CD4-positive, alpha-beta T cell (primary cell): ENCODE results near the gene PNLIPRP2. TPM values are rescaled to one million over a fixed set of nuclear protein-coding genes. Genes with fewer than 3 reads are reported as not detected.

Experiments used
- ATAC-seq: fragments of 200-7000 bp; cut with Tn5 transposase; one replicate; pipeline ENCODE4 v1.10.0; 2022; ENCODE audit warnings: mild to moderate bottlenecking; ENCODE audit not compliant: poor library complexity
- CTCF ChIA-PET: fragments of 350-600 bp; sonication (Branson Sonifier 250); formaldehyde crosslinking; loops from one replicate; lab custom pipeline; 2021; ENCODE audit warnings: antibody characterized with exemption, inconsistent platforms; lab: Charles Lee
- POLR2A ChIA-PET: fragments of 350-600 bp; sonication (Branson Sonifier 250); formaldehyde crosslinking; loops from one replicate; lab custom pipeline; 2021; ENCODE audit warnings: antibody characterized with exemption, inconsistent platforms; lab: Charles Lee
- DNase-seq, 14 experiments: peaks; one replicate each; pipeline ENCODE4 v3.0.0-alpha.2; 2013 to 2020; ENCODE audit warnings: mixed read lengths in 2 of 14
- H3K27ac ChIP-seq, 2 donors: one replicate each; pipeline versions ENCODE4 v1.5.1 to v1.7.0; 2013; ENCODE audit warnings: low read length in 2 of 2, low read depth in 1 of 2, mild to moderate bottlenecking in 1 of 2
- H3K27me3 ChIP-seq, 2 experiments: 1 replicate in 1 of 2; 2 replicates in 1 of 2; pipeline versions ENCODE4 v1.6.1 to v1.7.0; 2013; ENCODE audit warnings: low read length in 2 of 2, control low read depth in 1 of 2, mild to moderate bottlenecking in 1 of 2, moderate library complexity in 1 of 2; ENCODE audit not compliant: insufficient read depth in 2 of 2, control insufficient read depth in 1 of 2
- H3K36me3 ChIP-seq: one replicate; pipeline ENCODE4 v1.6.1; 2013; ENCODE audit warnings: low read length, control low read depth; ENCODE audit not compliant: insufficient read depth
- H3K4me1 ChIP-seq: one replicate; pipeline ENCODE4 v1.6.1; 2013; ENCODE audit warnings: low read length, control low read depth; ENCODE audit not compliant: insufficient read depth
- H3K4me3 ChIP-seq: one replicate; pipeline ENCODE4 v1.5.1; 2013; ENCODE audit warnings: mild to moderate bottlenecking, low read length, moderate library complexity
- H3K9me3 ChIP-seq, 2 experiments: 1 replicate in 1 of 2; 2 replicates in 1 of 2; pipeline versions ENCODE4 v1.6.1 to v1.7.0; 2013; ENCODE audit warnings: low read length in 2 of 2, mild to moderate bottlenecking in 2 of 2, control low read depth in 1 of 2, moderate library complexity in 1 of 2; ENCODE audit not compliant: control insufficient read depth in 1 of 2, insufficient read depth in 1 of 2
- H3K27ac Mint-ChIP-seq: one replicate; pipeline ENCODE4 v1.8.0; 2020; ENCODE audit warnings: mixed read lengths
- H3K27me3 Mint-ChIP-seq: one replicate; pipeline ENCODE4 v1.8.0; 2021; ENCODE audit warnings: mixed read lengths
- H3K36me3 Mint-ChIP-seq: one replicate; pipeline ENCODE4 v1.8.0; 2021; ENCODE audit warnings: low read depth, mixed read lengths
- H3K4me1 Mint-ChIP-seq: one replicate; pipeline ENCODE4 v1.8.0; 2021; ENCODE audit warnings: low read depth, mixed read lengths
- H3K4me3 Mint-ChIP-seq: one replicate; pipeline ENCODE4 v1.8.0; 2020; ENCODE audit warnings: mild to moderate bottlenecking, mixed read lengths
- H3K9me3 Mint-ChIP-seq: one replicate; pipeline ENCODE4 v1.8.0; 2020; ENCODE audit warnings: mixed read lengths
- intact Hi-C, 2 experiments: fragments of 100-400 bp; cut with DNase I in 1 of 2; cut with micrococcal nuclease in 1 of 2; formaldehyde crosslinking; loops; one replicate each; pipeline versions ENCODE4 v1.15.1 to v1.9.0; 2023 to 2025; cut with DNase I, micrococcal nuclease
- total RNA-seq, 174 experiments: library from RNA in 2 of 174; stranded (reverse) in 2 of 174; gene quantifications; one replicate each; pipeline ENCODE4 v1.2.3 and lab custom pipeline; 2021 to 2026
- TF ChIP-seq, protein P1 (sequence below): fragments of 200-600 bp; IDR thresholded peaks from one replicate; pipeline ENCODE4 v1.8.0; 2022; ENCODE audit warnings: antibody characterized with exemption, mild to moderate bottlenecking

Gene PNLIPRP2
- total RNA-seq, 2 experiments from 2014 or later: not detected

DNA sequence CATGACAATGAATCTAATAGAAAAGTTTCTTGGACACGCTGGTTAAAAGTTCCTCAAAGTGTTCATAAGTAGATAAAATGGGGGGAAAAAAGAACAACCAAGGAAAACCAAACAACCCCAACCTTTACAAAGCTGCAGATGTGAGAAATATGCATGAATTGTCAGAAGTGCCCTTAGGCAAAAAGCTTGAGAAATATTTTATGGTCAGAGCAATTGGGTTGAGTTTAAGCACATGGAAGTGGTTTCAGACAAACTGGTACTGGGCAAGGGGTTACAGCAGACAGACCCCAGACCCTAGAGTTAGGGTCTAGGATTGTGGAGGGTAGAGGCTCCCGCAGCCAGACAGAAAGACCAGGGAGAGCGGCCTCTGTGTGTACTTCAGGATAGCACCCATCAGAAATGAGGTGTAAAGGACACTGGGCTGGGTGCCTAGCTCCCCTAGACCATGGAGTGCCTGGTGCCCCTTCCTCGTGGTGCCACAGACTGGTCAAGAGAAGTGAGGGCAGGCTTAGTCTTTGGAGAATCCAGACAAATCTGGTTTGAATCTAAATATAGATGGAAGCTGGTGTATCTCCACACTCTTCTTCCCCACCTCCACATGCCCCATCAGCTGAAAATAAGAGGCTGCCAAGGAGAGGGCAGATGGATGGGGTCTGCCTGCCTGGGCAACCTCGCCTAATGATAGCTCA lies 37.3 kb downstream of the PNLIPRP2 start:
- Mint-ChIP-seq H3K9me3 (no peaks in the 10 kb centered on the region), H3K27ac (no peak overlapping the region), H3K4me3 (no peak overlapping the region), H3K4me1 (no peaks in the 10 kb centered on the region), H3K36me3 (no peaks in the 10 kb centered on the region), H3K27me3 (peaks cover 59% of the 10 kb centered on the region)
- Histone ChIP-seq H3K27me3 (peaks cover 8 to 16% of the 10 kb centered on the region in 2 experiments), H3K4me1 (no peaks in the 10 kb centered on the region), H3K4me3 (no peak overlapping the region), H3K9me3 (no peaks in the 10 kb centered on the region), H3K27ac (no peak overlapping the region), H3K36me3 (no peaks in the 10 kb centered on the region)
- intact Hi-C loops: no loop called here
- POLR2A ChIA-PET: no interaction called here
- CTCF ChIA-PET: no interaction called here
- ATAC-seq: no peak
- DNase-seq: no peak
- TF ChIP-seq, protein P1, sequence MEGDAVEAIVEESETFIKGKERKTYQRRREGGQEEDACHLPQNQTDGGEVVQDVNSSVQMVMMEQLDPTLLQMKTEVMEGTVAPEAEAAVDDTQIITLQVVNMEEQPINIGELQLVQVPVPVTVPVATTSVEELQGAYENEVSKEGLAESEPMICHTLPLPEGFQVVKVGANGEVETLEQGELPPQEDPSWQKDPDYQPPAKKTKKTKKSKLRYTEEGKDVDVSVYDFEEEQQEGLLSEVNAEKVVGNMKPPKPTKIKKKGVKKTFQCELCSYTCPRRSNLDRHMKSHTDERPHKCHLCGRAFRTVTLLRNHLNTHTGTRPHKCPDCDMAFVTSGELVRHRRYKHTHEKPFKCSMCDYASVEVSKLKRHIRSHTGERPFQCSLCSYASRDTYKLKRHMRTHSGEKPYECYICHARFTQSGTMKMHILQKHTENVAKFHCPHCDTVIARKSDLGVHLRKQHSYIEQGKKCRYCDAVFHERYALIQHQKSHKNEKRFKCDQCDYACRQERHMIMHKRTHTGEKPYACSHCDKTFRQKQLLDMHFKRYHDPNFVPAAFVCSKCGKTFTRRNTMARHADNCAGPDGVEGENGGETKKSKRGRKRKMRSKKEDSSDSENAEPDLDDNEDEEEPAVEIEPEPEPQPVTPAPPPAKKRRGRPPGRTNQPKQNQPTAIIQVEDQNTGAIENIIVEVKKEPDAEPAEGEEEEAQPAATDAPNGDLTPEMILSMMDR: no peak

GRCh38 chr10:116659049-116659670 lies 38.4 kb downstream of the PNLIPRP2 start:
- peaks cover 49% of the 10 kb centered on the region for H3K27me3 Mint-ChIP-seq
- no peak for ATAC-seq
- CTCF ChIA-PET: no interaction called here
- Histone ChIP-seq H3K27me3 (peaks cover 8 to 13% of the 10 kb centered on the region in 2 experiments), H3K36me3 (no peaks in the 10 kb centered on the region), H3K4me1 (no peaks in the 10 kb centered on the region), H3K9me3 (no peaks in the 10 kb centered on the region), H3K27ac (no peak overlapping the region), H3K4me3 (no peak overlapping the region)
- DNase-seq: no peak
- H3K36me3 Mint-ChIP-seq: no peaks in the 10 kb centered on the region
- H3K27ac Mint-ChIP-seq: no peak overlapping the region
- no peak overlapping the region for H3K4me3 Mint-ChIP-seq
- no peaks in the 10 kb centered on the region for H3K9me3 Mint-ChIP-seq
- intact Hi-C loops: no loop called here
- POLR2A ChIA-PET: no interaction called here
- H3K4me1 Mint-ChIP-seq: no peaks in the 10 kb centered on the region
- TF ChIP-seq, protein P1: no peak

DNA sequence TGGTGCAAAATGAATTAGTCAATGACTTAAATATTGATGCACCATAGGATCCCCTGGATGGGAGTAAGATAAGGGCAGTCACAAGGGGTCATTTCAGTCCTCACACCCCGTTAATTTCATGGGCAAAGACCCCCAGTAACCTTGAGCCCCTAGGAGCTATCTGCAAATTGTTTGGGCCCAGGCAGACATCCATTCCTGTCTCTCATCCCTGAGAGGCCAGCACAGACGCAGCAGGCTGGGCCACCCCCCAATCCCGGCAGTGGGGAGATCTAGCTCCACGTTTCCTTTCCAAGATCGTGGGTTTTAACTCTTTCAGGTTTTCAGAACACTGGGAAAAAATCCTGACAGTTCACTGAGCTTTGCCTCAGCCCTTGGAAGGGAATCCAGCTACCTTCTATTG lies 40.1 kb downstream of the PNLIPRP2 start:
- peaks cover 0 to 11% of the 10 kb centered on the region in 2 experiments for H3K27me3 ChIP-seq
- intact Hi-C loops: no loop called here
- POLR2A ChIA-PET: no interaction called here
- no peaks in the 10 kb centered on the region for H3K36me3 ChIP-seq
- Mint-ChIP-seq H3K36me3 (no peaks in the 10 kb centered on the region), H3K4me1 (no peaks in the 10 kb centered on the region), H3K4me3 (no peak overlapping the region), H3K9me3 (no peaks in the 10 kb centered on the region), H3K27me3 (peaks cover 44% of the 10 kb centered on the region), H3K27ac (no peak overlapping the region)
- no peak overlapping the region for H3K4me3 ChIP-seq
- no peaks in the 10 kb centered on the region for H3K4me1 ChIP-seq
- H3K27ac ChIP-seq: no peak overlapping the region
- ATAC-seq (no peak), DNase-seq (no peak)
- peaks cover 0 to 3% of the 10 kb centered on the region in 2 experiments for H3K9me3 ChIP-seq
- CTCF ChIA-PET: interaction anchor here (0.6 to 0.8 kb wide), 2 partner anchors 91 to 127 kb away, joined by 3 read pairs; no protein-coding TSS in a partner anchor
- TF ChIP-seq, protein P1: no peak
